ENCODE data around the gene GNRH2. TPM values are rescaled to one million over a fixed set of nuclear protein-coding genes. Genes with fewer than 3 reads are reported as not detected.

Gene GNRH2
- total RNA-seq, 1 experiment from 2014 or later, result not detected

- Mint-ChIP-seq H3K27ac (ENCODE audit: unreplicated experiment) (no peak overlapping the region), H3K9me3 (ENCODE audit: unreplicated experiment) (no peaks in the 10 kb centered on the region), H3K27me3 (ENCODE audit: insufficient read depth, unreplicated experiment) (no peaks in the 10 kb centered on the region), H3K4me1 (ENCODE audit: low read depth, unreplicated experiment) (peaks cover 9% of the 10 kb centered on the region), H3K36me3 (ENCODE audit: insufficient read depth, unreplicated experiment) (peaks cover 15% of the 10 kb centered on the region), H3K4me3 (ENCODE audit: unreplicated experiment) (no peak overlapping the region)
- CTCF ChIA-PET, result no interaction called here
- no peaks in the 10 kb centered on the region for H3K9me3 ChIP-seq
- no peak for DNase-seq
- H3K27me3 ChIP-seq (replicated peaks; ENCODE audit: control insufficient read depth, insufficient read depth, low read length), result no peaks in the 10 kb centered on the region
- no peak overlapping the region for H3K4me3 ChIP-seq (ENCODE audit: low read depth, low read length)
- POLR2A ChIA-PET, result no interaction called here
- H3K36me3 ChIP-seq (ENCODE audit: control insufficient read depth, insufficient read depth, low read length), result peaks cover 6% of the 10 kb centered on the region
- no peaks in the 10 kb centered on the region for H3K4me1 ChIP-seq
- intact Hi-C loops (cut with micrococcal nuclease; ENCODE audit: unreplicated experiment), result no loop called here
- BruUV-seq (replicated peaks), result no TSS peak
- TF ChIP-seq CTCF (IDR thresholded peaks at IDR 0.05; ENCODE audit: insufficient read depth in 1 of 2, low read depth in 1 of 2, low read length in 1 of 2, severe bottlenecking in 1 of 2, unreplicated experiment in 1 of 2), result no peak
Measured at GRCh38 chr20:3037654-3038053, 5.8 kb upstream of the GNRH2 start.

- ChIA-PET POLR2A (no interaction called here), CTCF (no interaction called here)
- H3K27ac Mint-ChIP-seq (ENCODE audit: unreplicated experiment), result no peak overlapping the region
- H3K9me3 ChIP-seq, result no peaks in the 10 kb centered on the region
- DNase-seq, result no peak
- no peaks in the 10 kb centered on the region for H3K27me3 Mint-ChIP-seq (ENCODE audit: insufficient read depth, unreplicated experiment)
- peaks cover 16% of the 10 kb centered on the region for H3K36me3 Mint-ChIP-seq (ENCODE audit: insufficient read depth, unreplicated experiment)
- no peaks in the 10 kb centered on the region for H3K9me3 Mint-ChIP-seq (ENCODE audit: unreplicated experiment)
- no peak overlapping the region for H3K4me3 ChIP-seq (ENCODE audit: low read depth, low read length)
- H3K4me3 Mint-ChIP-seq (ENCODE audit: unreplicated experiment), result no peak overlapping the region
- no peak for TF ChIP-seq CTCF (IDR thresholded peaks at IDR 0.05; ENCODE audit: insufficient read depth in 1 of 2, low read depth in 1 of 2, low read length in 1 of 2, severe bottlenecking in 1 of 2, unreplicated experiment in 1 of 2)
- H3K27me3 ChIP-seq (replicated peaks; ENCODE audit: control insufficient read depth, insufficient read depth, low read length), result no peaks in the 10 kb centered on the region
- H3K36me3 ChIP-seq (ENCODE audit: control insufficient read depth, insufficient read depth, low read length), result peaks cover 6% of the 10 kb centered on the region
- BruUV-seq (replicated peaks), result TSS peak; percentile 67
- intact Hi-C loops (cut with micrococcal nuclease; ENCODE audit: unreplicated experiment), result no loop called here
- H3K4me1 ChIP-seq, result no peaks in the 10 kb centered on the region
- peaks cover 9% of the 10 kb centered on the region for H3K4me1 Mint-ChIP-seq (ENCODE audit: low read depth, unreplicated experiment)
Measured at GRCh38 chr20:3038454-3038853, 5.0 kb upstream of the GNRH2 start.

GRCh38 chr20:3039426-3039825 is 4.0 kb upstream of the GNRH2 start:
- Histone ChIP-seq H3K27me3 (replicated peaks; ENCODE audit: control insufficient read depth, insufficient read depth, low read length) (no peaks in the 10 kb centered on the region), H3K9me3 (no peaks in the 10 kb centered on the region), H3K4me1 (no peaks in the 10 kb centered on the region), H3K4me3 (ENCODE audit: low read depth, low read length) (no peak overlapping the region), H3K36me3 (ENCODE audit: control insufficient read depth, insufficient read depth, low read length) (peaks cover 6% of the 10 kb centered on the region)
- DNase-seq, result no peak
- H3K4me1 Mint-ChIP-seq (ENCODE audit: low read depth, unreplicated experiment), result peaks cover 9% of the 10 kb centered on the region
- no peak overlapping the region for H3K27ac Mint-ChIP-seq (ENCODE audit: unreplicated experiment)
- no peaks in the 10 kb centered on the region for H3K27me3 Mint-ChIP-seq (ENCODE audit: insufficient read depth, unreplicated experiment)
- CTCF ChIA-PET, result no interaction called here
- no peak for TF ChIP-seq CTCF (IDR thresholded peaks at IDR 0.05; ENCODE audit: insufficient read depth in 1 of 2, low read depth in 1 of 2, low read length in 1 of 2, severe bottlenecking in 1 of 2, unreplicated experiment in 1 of 2)
- POLR2A ChIA-PET, result no interaction called here
- no peaks in the 10 kb centered on the region for H3K9me3 Mint-ChIP-seq (ENCODE audit: unreplicated experiment)
- intact Hi-C loops (cut with micrococcal nuclease; ENCODE audit: unreplicated experiment), result no loop called here
- BruUV-seq (replicated peaks), result no TSS peak
- H3K4me3 Mint-ChIP-seq (ENCODE audit: unreplicated experiment), result no peak overlapping the region
- peaks cover 22% of the 10 kb centered on the region for H3K36me3 Mint-ChIP-seq (ENCODE audit: insufficient read depth, unreplicated experiment)

Measured in Caco-2 (cell line).